WTC11 (cell line): ENCODE measurements around the gene GPC6. TPM values are rescaled to one million over a fixed set of nuclear protein-coding genes. Genes with fewer than 3 reads are reported as not detected.

Experiments
- CBFB ChIP-seq: sonication (generic); formaldehyde crosslinking; IDR thresholded peaks from 2 replicates; pipeline ENCODE4 v1.8.1; 2022; ENCODE audit warnings: mild to moderate bottlenecking, low read depth, missing genetic modification reagents
- GABPB1 ChIP-seq: sonication (generic); formaldehyde crosslinking; IDR thresholded peaks from 2 replicates; pipeline ENCODE4 v1.8.1; 2023; ENCODE audit warnings: mild to moderate bottlenecking, missing genetic modification reagents
- ZNF416 ChIP-seq: fragments of 250-450 bp; sonication (Bioruptor Pico); IDR thresholded peaks from 2 replicates; pipeline ENCODE4 v1.9.0; 2021; ENCODE audit warnings: mild to moderate bottlenecking, inconsistent platforms
- total RNA-seq: library from RNA; stranded (reverse); gene quantifications from 3 replicates; pipeline ENCODE4 v1.2.3, GENCODE V29; 2021
- TF ChIP-seq, protein P1 (sequence below): sonication (generic); formaldehyde crosslinking; IDR thresholded peaks from 2 replicates; pipeline ENCODE4 v1.8.1; 2022; ENCODE audit warnings: mild to moderate bottlenecking, missing genetic modification reagents, moderate library complexity, borderline replicate concordance
- TF ChIP-seq, protein P2 (sequence below): sonication (generic); formaldehyde crosslinking; IDR thresholded peaks from 2 replicates; pipeline ENCODE4 v1.8.1; 2023; ENCODE audit warnings: mild to moderate bottlenecking, missing genetic modification reagents, borderline replicate concordance
- TF ChIP-seq, protein P3 (sequence below): fragments of 250-450 bp; sonication (Bioruptor Pico); IDR thresholded peaks from 2 replicates; pipeline ENCODE4 v1.9.0; 2021; ENCODE audit warnings: mild to moderate bottlenecking, borderline replicate concordance
- TF ChIP-seq, protein P4 (sequence below): sonication (generic); formaldehyde crosslinking; IDR thresholded peaks from 2 replicates; pipeline ENCODE4 v1.8.1; 2023; ENCODE audit warnings: mild to moderate bottlenecking, missing genetic modification reagents
- TF ChIP-seq, protein P5 (sequence below): fragments of 250-450 bp; sonication (Bioruptor Pico); conservative IDR thresholded peaks from 2 replicates; pipeline ENCODE4 v1.9.0; 2021; ENCODE audit warnings: mild to moderate bottlenecking
- TF ChIP-seq, protein P6 (sequence below): sonication (generic); formaldehyde crosslinking; IDR thresholded peaks from 2 replicates; pipeline ENCODE4 v1.8.0; 2022; ENCODE audit warnings: mild to moderate bottlenecking, missing genetic modification reagents

GPC6 gene
- total RNA-seq, 1 experiment from 2014 or later: 19.5 TPM

DNA sequence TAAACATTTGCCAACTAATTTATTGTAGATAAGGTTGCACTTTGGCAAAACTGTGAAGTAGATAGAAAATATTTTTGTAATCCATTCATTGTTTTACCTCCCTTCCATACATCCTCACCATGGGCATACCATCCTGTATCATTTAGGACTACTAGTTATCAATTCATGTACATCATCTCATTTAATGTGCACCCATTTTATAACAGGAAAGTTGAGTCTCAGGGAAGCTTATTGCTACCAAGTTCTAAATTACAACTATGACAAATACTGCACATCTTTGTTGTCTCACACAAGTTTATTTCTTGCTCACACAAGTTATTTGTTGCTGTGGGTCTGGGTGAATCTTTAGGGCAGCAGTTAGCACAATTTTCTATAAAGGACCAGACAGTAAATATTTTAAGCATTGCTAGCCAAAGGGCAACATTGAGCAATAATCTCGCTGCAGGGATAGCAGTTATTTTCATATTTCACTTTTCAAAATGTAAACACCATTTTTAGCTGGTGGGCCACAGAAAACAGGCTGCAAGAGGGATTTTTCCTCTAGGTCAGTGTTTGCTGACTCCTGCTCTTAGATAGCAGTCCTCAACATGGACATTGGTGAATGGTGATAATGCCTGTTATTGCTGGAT is 276.5 kb downstream of the GPC6 start (continued):
- TF ChIP-seq, protein P1, sequence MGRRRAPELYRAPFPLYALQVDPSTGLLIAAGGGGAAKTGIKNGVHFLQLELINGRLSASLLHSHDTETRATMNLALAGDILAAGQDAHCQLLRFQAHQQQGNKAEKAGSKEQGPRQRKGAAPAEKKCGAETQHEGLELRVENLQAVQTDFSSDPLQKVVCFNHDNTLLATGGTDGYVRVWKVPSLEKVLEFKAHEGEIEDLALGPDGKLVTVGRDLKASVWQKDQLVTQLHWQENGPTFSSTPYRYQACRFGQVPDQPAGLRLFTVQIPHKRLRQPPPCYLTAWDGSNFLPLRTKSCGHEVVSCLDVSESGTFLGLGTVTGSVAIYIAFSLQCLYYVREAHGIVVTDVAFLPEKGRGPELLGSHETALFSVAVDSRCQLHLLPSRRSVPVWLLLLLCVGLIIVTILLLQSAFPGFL (CRISPR knock-in tag): no peak
- TF ChIP-seq, protein P2, sequence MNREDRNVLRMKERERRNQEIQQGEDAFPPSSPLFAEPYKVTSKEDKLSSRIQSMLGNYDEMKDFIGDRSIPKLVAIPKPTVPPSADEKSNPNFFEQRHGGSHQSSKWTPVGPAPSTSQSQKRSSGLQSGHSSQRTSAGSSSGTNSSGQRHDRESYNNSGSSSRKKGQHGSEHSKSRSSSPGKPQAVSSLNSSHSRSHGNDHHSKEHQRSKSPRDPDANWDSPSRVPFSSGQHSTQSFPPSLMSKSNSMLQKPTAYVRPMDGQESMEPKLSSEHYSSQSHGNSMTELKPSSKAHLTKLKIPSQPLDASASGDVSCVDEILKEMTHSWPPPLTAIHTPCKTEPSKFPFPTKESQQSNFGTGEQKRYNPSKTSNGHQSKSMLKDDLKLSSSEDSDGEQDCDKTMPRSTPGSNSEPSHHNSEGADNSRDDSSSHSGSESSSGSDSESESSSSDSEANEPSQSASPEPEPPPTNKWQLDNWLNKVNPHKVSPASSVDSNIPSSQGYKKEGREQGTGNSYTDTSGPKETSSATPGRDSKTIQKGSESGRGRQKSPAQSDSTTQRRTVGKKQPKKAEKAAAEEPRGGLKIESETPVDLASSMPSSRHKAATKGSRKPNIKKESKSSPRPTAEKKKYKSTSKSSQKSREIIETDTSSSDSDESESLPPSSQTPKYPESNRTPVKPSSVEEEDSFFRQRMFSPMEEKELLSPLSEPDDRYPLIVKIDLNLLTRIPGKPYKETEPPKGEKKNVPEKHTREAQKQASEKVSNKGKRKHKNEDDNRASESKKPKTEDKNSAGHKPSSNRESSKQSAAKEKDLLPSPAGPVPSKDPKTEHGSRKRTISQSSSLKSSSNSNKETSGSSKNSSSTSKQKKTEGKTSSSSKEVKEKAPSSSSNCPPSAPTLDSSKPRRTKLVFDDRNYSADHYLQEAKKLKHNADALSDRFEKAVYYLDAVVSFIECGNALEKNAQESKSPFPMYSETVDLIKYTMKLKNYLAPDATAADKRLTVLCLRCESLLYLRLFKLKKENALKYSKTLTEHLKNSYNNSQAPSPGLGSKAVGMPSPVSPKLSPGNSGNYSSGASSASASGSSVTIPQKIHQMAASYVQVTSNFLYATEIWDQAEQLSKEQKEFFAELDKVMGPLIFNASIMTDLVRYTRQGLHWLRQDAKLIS: no peak
- TF ChIP-seq CBFB (CRISPR knock-in tag) (no peak), GABPB1 (CRISPR knock-in tag) (no peak), ZNF416 (CRISPR knock-in tag) (no peak)
- TF ChIP-seq, protein P3, sequence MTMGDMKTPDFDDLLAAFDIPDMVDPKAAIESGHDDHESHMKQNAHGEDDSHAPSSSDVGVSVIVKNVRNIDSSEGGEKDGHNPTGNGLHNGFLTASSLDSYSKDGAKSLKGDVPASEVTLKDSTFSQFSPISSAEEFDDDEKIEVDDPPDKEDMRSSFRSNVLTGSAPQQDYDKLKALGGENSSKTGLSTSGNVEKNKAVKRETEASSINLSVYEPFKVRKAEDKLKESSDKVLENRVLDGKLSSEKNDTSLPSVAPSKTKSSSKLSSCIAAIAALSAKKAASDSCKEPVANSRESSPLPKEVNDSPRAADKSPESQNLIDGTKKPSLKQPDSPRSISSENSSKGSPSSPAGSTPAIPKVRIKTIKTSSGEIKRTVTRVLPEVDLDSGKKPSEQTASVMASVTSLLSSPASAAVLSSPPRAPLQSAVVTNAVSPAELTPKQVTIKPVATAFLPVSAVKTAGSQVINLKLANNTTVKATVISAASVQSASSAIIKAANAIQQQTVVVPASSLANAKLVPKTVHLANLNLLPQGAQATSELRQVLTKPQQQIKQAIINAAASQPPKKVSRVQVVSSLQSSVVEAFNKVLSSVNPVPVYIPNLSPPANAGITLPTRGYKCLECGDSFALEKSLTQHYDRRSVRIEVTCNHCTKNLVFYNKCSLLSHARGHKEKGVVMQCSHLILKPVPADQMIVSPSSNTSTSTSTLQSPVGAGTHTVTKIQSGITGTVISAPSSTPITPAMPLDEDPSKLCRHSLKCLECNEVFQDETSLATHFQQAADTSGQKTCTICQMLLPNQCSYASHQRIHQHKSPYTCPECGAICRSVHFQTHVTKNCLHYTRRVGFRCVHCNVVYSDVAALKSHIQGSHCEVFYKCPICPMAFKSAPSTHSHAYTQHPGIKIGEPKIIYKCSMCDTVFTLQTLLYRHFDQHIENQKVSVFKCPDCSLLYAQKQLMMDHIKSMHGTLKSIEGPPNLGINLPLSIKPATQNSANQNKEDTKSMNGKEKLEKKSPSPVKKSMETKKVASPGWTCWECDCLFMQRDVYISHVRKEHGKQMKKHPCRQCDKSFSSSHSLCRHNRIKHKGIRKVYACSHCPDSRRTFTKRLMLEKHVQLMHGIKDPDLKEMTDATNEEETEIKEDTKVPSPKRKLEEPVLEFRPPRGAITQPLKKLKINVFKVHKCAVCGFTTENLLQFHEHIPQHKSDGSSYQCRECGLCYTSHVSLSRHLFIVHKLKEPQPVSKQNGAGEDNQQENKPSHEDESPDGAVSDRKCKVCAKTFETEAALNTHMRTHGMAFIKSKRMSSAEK: no peak
- TF ChIP-seq, protein P4, sequence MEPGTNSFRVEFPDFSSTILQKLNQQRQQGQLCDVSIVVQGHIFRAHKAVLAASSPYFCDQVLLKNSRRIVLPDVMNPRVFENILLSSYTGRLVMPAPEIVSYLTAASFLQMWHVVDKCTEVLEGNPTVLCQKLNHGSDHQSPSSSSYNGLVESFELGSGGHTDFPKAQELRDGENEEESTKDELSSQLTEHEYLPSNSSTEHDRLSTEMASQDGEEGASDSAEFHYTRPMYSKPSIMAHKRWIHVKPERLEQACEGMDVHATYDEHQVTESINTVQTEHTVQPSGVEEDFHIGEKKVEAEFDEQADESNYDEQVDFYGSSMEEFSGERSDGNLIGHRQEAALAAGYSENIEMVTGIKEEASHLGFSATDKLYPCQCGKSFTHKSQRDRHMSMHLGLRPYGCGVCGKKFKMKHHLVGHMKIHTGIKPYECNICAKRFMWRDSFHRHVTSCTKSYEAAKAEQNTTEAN (CRISPR knock-in tag): no peak
- TF ChIP-seq, protein P5, sequence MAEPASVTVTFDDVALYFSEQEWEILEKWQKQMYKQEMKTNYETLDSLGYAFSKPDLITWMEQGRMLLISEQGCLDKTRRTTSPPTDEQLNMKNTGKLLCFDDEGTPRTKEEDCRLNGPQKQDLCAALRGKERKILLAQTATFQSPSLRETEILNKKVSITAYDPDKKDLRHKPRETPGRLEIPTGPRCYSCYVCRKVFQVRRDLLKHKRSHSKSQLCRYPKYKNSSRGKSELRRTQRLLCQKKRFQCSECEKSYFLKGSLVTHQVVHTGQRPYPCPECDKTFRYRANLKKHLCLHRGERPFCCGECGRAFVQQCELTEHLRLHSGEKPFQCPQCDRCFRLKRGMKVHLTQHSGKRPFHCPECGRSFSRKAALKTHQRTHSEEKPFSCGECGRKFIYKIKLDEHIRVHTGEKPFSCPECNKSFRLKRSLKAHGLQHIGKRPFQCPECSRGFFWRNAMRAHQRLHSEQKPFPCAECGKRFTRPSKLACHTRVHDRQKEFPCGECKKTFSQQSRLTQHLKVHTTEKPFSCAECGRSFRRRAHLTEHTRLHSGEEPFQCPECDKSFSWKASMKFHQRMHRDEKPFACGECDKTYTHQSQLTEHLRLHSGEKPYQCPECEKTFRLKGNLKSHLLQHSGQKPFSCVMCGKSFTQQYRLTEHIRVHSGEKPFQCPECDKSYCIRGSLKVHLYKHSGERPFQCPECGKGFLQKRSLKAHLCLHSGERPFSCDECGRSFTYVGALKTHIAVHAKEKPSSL: no peak
- TF ChIP-seq, protein P6, sequence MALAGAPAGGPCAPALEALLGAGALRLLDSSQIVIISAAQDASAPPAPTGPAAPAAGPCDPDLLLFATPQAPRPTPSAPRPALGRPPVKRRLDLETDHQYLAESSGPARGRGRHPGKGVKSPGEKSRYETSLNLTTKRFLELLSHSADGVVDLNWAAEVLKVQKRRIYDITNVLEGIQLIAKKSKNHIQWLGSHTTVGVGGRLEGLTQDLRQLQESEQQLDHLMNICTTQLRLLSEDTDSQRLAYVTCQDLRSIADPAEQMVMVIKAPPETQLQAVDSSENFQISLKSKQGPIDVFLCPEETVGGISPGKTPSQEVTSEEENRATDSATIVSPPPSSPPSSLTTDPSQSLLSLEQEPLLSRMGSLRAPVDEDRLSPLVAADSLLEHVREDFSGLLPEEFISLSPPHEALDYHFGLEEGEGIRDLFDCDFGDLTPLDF (CRISPR knock-in tag): no peak
